MCF 10A (cell line): ENCODE measurements around the gene MYO16. TPM values are rescaled to one million over a fixed set of nuclear protein-coding genes. Genes with fewer than 3 reads are reported as not detected.

Source experiments
- BruUV-seq: library from RNA; stranded (reverse); fragments of 400-500 nt; replicated peaks from 2 replicates; lab custom pipeline; 2021; lab: Mats Ljungman, UMichigan
- CTCF ChIA-PET: fragments of 300-600 bp; sonication (Branson Sonifier 250); formaldehyde crosslinking; extraction: SDS; loops from one replicate; lab custom pipeline; 2021; ENCODE audit warnings: antibody characterized with exemption, inconsistent platforms; lab: Yijun Ruan, JAX
- POLR2A ChIA-PET: fragments of 300-600, 350-650 bp; sonication (Branson Sonifier 250); formaldehyde crosslinking; extraction: SDS; loops from one replicate; lab custom pipeline; 2020; ENCODE audit warnings: antibody characterized with exemption, inconsistent platforms; lab: Yijun Ruan, JAX
- DNase-seq: peaks from one replicate; pipeline ENCODE4 v3.0.0-alpha.2; 2018; ENCODE audit not compliant: unreplicated experiment
- H3K27ac Mint-ChIP-seq: one replicate; pipeline ENCODE4 v1.8.0; 2022; ENCODE audit warnings: mild to moderate bottlenecking, low read depth, mixed read lengths; ENCODE audit not compliant: unreplicated experiment
- H3K27me3 Mint-ChIP-seq: one replicate; pipeline ENCODE4 v1.8.0; 2022; ENCODE audit warnings: mixed read lengths; ENCODE audit not compliant: insufficient read depth, unreplicated experiment
- H3K36me3 Mint-ChIP-seq: one replicate; pipeline ENCODE4 v1.8.0; 2022; ENCODE audit warnings: mild to moderate bottlenecking, moderate library complexity, mixed read lengths; ENCODE audit not compliant: insufficient read depth, unreplicated experiment
- H3K4me1 Mint-ChIP-seq: one replicate; pipeline ENCODE4 v1.8.0; 2022; ENCODE audit warnings: mixed read lengths; ENCODE audit not compliant: insufficient read depth, unreplicated experiment
- H3K4me3 Mint-ChIP-seq: one replicate; pipeline ENCODE4 v1.8.0; 2022; ENCODE audit warnings: mild to moderate bottlenecking, moderate library complexity, mixed read lengths; ENCODE audit not compliant: unreplicated experiment
- H3K9me3 Mint-ChIP-seq: one replicate; pipeline ENCODE4 v1.8.0; 2022; ENCODE audit warnings: mixed read lengths; ENCODE audit not compliant: unreplicated experiment
- CTCF ChIP-seq: fragments of 200-600 bp; IDR thresholded peaks from one replicate; pipeline ENCODE4 v1.8.0; 2022; ENCODE audit warnings: antibody characterized with exemption, mild to moderate bottlenecking; ENCODE audit not compliant: unreplicated experiment
- intact Hi-C: fragments of 100-400 bp; cut with micrococcal nuclease; formaldehyde crosslinking; loops from 2 replicates; pipeline ENCODE4 v1.14.1; 2022
- total RNA-seq: library from RNA; stranded (reverse); gene quantifications from 2 replicates; pipeline ENCODE4 v1.2.3, GENCODE V29; 2022

The MYO16 gene
- total RNA-seq, 1 experiment from 2014 or later: not detected

- POLR2A ChIA-PET: no interaction called here
- no peak for DNase-seq
- no peak overlapping the region for H3K4me3 Mint-ChIP-seq
- H3K9me3 Mint-ChIP-seq: no peaks in the 10 kb centered on the region
- no peak for TF ChIP-seq CTCF
- no peak overlapping the region for H3K27ac Mint-ChIP-seq
- H3K36me3 Mint-ChIP-seq: no peaks in the 10 kb centered on the region
- CTCF ChIA-PET: no interaction called here
- BruUV-seq: no TSS peak
- intact Hi-C loops: no loop called here
- no peaks in the 10 kb centered on the region for H3K4me1 Mint-ChIP-seq
- H3K27me3 Mint-ChIP-seq: peaks cover 86% of the 10 kb centered on the region
Observed at GRCh38 chr13:108667205-108667604, 37.8 kb downstream of the MYO16 start.

- no peaks in the 10 kb centered on the region for H3K36me3 Mint-ChIP-seq
- H3K27me3 Mint-ChIP-seq: peaks cover 86% of the 10 kb centered on the region
- H3K9me3 Mint-ChIP-seq: no peaks in the 10 kb centered on the region
- H3K4me3 Mint-ChIP-seq: no peak overlapping the region
- intact Hi-C loops: no loop called here
- ChIA-PET CTCF (no interaction called here), POLR2A (no interaction called here)
- no peak for TF ChIP-seq CTCF
- BruUV-seq: no TSS peak
- no peak overlapping the region for H3K27ac Mint-ChIP-seq
- DNase-seq: no peak
- no peaks in the 10 kb centered on the region for H3K4me1 Mint-ChIP-seq
Observed at GRCh38 chr13:108669381-108669780, 40.0 kb downstream of the MYO16 start.

- no TSS peak for BruUV-seq
- H3K27me3 Mint-ChIP-seq: peaks cover 95% of the 10 kb centered on the region
- no peak overlapping the region for H3K27ac Mint-ChIP-seq
- intact Hi-C loops: no loop called here
- no peak for TF ChIP-seq CTCF
- ChIA-PET POLR2A (no interaction called here), CTCF (interaction anchor here (1.3 kb wide), 1 partner anchor 221 kb away, joined by 4 read pairs; no protein-coding TSS in a partner anchor)
- no peaks in the 10 kb centered on the region for H3K36me3 Mint-ChIP-seq
- H3K4me3 Mint-ChIP-seq: no peak overlapping the region
- H3K4me1 Mint-ChIP-seq: no peaks in the 10 kb centered on the region
- DNase-seq: no peak
- H3K9me3 Mint-ChIP-seq: no peaks in the 10 kb centered on the region
Observed at GRCh38 chr13:108674346-108674745, 44.9 kb downstream of the MYO16 start.

- no TSS peak for BruUV-seq
- POLR2A ChIA-PET: no interaction called here
- no peak overlapping the region for H3K27ac Mint-ChIP-seq
- TF ChIP-seq CTCF: no peak
- no peak for DNase-seq
- H3K9me3 Mint-ChIP-seq: no peaks in the 10 kb centered on the region
- H3K4me1 Mint-ChIP-seq: no peaks in the 10 kb centered on the region
- CTCF ChIA-PET: interaction anchor here (0.6 to 1.3 kb wide), 2 partner anchors 157 to 221 kb away, joined by 3 to 4 read pairs; no protein-coding TSS in a partner anchor
- H3K4me3 Mint-ChIP-seq: no peak overlapping the region
- peaks cover 95% of the 10 kb centered on the region for H3K27me3 Mint-ChIP-seq
- intact Hi-C loops: no loop called here
- H3K36me3 Mint-ChIP-seq: no peaks in the 10 kb centered on the region
Observed at GRCh38 chr13:108674771-108675170, 45.4 kb downstream of the MYO16 start.
